GM13977 (cell line): Measurements from ENCODE around the gene PRIMPOL.
"Not testable (repeated sequence)": the region's sequence is repeated elsewhere in the genome, so short reads cannot be mapped to it uniquely, and the experiment has no call there.

Experiments
- DNase-seq: peaks from one replicate; pipeline ENCODE4 v3.0.0; 2012; ENCODE audit warnings: low spot score
- in situ Hi-C: fragments of 300-500 bp; cut with MboI; formaldehyde crosslinking; loops from one replicate; pipeline ENCODE4 v1.12.0; 2022; ENCODE audit warnings: low sequenced_read_pairs, low pct_unique_long_range_greater_than_20kb, mixed read lengths, inconsistent platforms; ENCODE audit not compliant: unreplicated experiment
- TF ChIP-seq, protein P1 (sequence below): IDR thresholded peaks from 2 replicates; pipeline ENCODE4 v1.5.1; 2012; ENCODE audit warnings: mild to moderate bottlenecking, control low read depth; ENCODE audit not compliant: insufficient read depth; ENCODE audit errors: extremely low read depth, missing control alignments

The PRIMPOL gene

DNA sequence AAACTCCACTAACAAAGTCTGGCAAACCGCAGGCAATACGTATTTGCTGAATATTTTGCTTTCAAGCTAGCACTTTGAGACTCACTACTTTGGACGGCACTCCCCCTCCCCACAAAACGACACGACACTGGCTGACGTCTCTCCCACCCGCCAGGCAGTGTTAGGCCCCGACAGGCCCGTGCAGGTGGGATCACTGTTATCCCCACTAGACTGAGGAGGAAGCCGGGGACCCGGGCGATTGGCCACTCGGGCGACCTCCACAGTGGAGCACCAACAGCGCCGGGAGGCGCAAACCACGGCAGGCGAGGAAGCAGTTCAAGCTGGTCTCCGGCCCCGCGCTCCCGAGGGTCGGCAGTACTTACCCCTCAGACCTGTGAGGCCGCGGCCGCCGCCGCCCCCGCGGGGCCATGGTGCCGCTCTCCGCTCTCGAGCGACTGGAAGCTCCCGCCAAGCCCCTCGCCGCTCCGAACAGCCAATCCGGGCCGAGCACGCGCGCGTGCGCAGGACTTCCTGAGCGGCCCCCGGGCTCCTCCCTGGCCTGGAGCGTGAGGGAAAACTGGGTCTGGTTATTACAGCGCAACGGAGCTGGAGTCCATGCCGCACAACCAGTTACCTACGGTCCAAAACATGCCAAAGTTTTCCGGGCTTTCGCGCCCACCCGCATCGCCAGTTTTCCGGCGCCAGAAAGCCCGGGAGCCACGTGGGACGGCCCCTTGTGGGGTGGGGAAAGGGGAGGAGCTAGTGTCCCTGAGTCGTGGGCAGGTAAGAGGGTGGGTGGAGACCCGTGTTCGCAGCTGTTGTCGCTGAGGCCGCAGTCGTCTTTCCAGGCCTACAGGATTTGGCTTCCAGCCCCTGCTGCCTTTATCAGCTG lies 84.4 kb downstream of the PRIMPOL start, which contains the start of gene CENPU:
TSS of gene CENPU (minus strand) at position 443 of the 871 bp plus-strand sequence. CDS start at position 409, 34 bp downstream.
- in situ Hi-C loops = no loop called here
- TF ChIP-seq, protein P1, sequence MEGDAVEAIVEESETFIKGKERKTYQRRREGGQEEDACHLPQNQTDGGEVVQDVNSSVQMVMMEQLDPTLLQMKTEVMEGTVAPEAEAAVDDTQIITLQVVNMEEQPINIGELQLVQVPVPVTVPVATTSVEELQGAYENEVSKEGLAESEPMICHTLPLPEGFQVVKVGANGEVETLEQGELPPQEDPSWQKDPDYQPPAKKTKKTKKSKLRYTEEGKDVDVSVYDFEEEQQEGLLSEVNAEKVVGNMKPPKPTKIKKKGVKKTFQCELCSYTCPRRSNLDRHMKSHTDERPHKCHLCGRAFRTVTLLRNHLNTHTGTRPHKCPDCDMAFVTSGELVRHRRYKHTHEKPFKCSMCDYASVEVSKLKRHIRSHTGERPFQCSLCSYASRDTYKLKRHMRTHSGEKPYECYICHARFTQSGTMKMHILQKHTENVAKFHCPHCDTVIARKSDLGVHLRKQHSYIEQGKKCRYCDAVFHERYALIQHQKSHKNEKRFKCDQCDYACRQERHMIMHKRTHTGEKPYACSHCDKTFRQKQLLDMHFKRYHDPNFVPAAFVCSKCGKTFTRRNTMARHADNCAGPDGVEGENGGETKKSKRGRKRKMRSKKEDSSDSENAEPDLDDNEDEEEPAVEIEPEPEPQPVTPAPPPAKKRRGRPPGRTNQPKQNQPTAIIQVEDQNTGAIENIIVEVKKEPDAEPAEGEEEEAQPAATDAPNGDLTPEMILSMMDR = no peak
- peak; percentile 99 for DNase-seq

DNA sequence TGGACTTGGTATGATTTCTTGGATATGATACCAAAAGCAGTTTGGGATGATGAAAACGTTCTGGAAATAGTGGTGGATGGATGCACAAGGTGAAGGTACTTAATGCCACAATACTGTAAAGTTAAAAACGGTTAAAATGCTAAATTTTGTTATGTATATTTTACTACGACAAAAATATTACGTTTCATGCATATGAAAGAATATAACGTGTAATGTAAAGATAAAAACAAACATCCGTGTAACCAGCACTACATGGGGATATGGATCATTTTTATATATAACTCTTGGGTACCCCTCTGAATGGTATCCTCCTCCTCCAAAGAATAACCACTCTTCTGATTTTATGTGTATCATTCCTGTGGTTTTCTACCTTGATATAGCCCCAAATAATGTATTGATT lies 85.2 kb downstream of the PRIMPOL start:
- in situ Hi-C loops = no loop called here
- TF ChIP-seq, protein P1 = no peak
- DNase-seq = no peak

DNA sequence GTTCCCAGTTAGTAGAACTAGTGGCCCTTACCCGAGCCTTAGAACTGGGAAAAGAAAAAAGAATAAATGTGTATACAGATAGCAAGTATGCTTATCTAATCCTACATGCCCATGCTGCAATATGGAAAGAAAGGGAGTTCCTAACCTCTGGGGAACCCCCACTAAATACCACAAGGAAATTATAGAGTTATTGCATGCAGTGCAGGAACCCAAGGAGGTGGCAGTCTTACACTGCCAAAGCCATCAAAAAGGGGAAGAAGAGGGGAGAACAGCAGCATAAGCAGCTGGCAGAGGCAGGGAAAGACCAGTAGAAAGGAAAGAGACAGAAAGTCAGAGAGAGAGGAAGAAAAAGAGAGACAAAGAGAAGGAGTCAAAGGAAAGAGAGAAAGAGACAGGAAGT lies 90.0 kb downstream of the PRIMPOL start:
- DNase-seq, in situ Hi-C loops: not testable (repeated sequence)

- in situ Hi-C loops = no loop called here
- DNase-seq = no peak
- TF ChIP-seq, protein P1 = peak; percentile 5
Measured at GRCh38 chr4:184740980-184741391, 91.4 kb downstream of the PRIMPOL start.

- in situ Hi-C loops, DNase-seq: not testable (repeated sequence)
Measured at GRCh38 chr4:184741651-184742050, 92.1 kb downstream of the PRIMPOL start.

GRCh38 chr4:184743650-184744049 lies 94.1 kb downstream of the PRIMPOL start:
- no peak for DNase-seq
- in situ Hi-C loops = no loop called here
- TF ChIP-seq, protein P1 = no peak

DNA sequence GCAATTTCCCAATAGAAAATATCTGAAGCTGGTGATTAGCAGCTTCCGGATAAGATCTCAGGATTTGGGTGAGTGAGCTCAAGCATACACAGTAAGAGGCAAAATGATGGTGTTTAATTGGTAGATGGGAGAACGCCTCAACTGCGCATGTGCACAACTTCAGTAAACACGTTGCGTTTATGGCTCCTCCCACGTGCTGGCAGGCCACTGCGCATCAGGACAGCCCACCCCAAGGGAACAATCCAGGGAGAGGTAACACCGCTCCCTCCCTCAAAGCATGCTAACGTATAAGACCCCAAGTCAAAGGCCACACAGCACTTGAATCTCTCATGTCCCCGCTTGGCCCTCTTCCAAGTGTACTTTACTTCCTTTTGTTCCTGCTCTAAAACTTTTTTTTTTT lies 94.7 kb downstream of the PRIMPOL start:
- TF ChIP-seq, protein P1 = no peak
- in situ Hi-C loops = no loop called here

More for the DNA sequence above, 94.7 kb downstream of the PRIMPOL start:
- DNase-seq = no peak
